A549 (cell line): ENCODE data around the gene ABCD2. TPM values are rescaled to one million over a fixed set of nuclear protein-coding genes. Genes with fewer than 3 reads are reported as not detected.

Experiments used
- ATAC-seq, 2 experiments: fragments of 200-7000 bp in 1 of 2; fragments of >200 bp in 1 of 2; cut with Nextera tagmentation in 1 of 2; cut with Tn5 transposase in 1 of 2; 3 replicates each; pipeline versions ENCODE4 v1.8.0 to v1.9.1; 2018 to 2020; ENCODE audit warnings: mild to moderate bottlenecking in 1 of 2, moderate library complexity in 1 of 2
- CTCF ChIA-PET: fragments of 300-600 bp; sonication (Branson Sonifier 250); formaldehyde crosslinking; extraction: SDS; loops from one replicate; lab custom pipeline; 2021; ENCODE audit warnings: antibody characterized with exemption, inconsistent platforms; lab: Yijun Ruan, JAX
- POLR2A ChIA-PET: fragments of 350-600 bp; formaldehyde crosslinking; extraction: SDS; loops from one replicate; lab custom pipeline; 2021; ENCODE audit warnings: antibody characterized with exemption, inconsistent platforms; lab: Yijun Ruan, JAX
- DNase-seq, 2 experiments: peaks; one replicate each; pipeline versions ENCODE4 v3.0.0 to v3.0.0-alpha.2; 2011 to 2016; ENCODE audit warnings: low read depth in 1 of 2, low spot score in 1 of 2
- FAIRE-seq: peaks from 2 replicates; lab custom pipeline; 2011; peaks lifted over from hg19 to GRCh38; lab: Jason Lieb, UNC
- H3K27ac ChIP-seq, 2 experiments: fragments of >200 bp; sonication (Bioruptor Twin); formaldehyde crosslinking; 3 replicates each; pipeline ENCODE4 v1.5.1; 2016 to 2017
- H3K4me1 ChIP-seq: fragments of >200 bp; sonication (Bioruptor Twin); formaldehyde crosslinking; 3 replicates; pipeline ENCODE4 v1.6.1; 2016
- H3K4me2 ChIP-seq: fragments of >200 bp; sonication (Bioruptor Twin); formaldehyde crosslinking; 3 replicates; pipeline ENCODE4 v1.6.1; 2016
- H3K4me3 ChIP-seq: fragments of >200 bp; sonication (Bioruptor Twin); formaldehyde crosslinking; 3 replicates; pipeline ENCODE4 v1.5.1; 2016
- H3K9me3 ChIP-seq: fragments of >200 bp; sonication (Bioruptor Twin); formaldehyde crosslinking; 3 replicates; pipeline ENCODE4 v1.6.1; 2016
- BHLHE40 ChIP-seq: IDR thresholded peaks from 2 replicates; pipeline ENCODE4 v1.6.1; 2012; ENCODE audit warnings: low read depth, low read length, inconsistent platforms
- CBX8 ChIP-seq: fragments of 200-600 bp; sonication (generic); IDR thresholded peaks from 2 replicates; pipeline ENCODE4 v1.6.1; 2016
- CEBPB ChIP-seq, 2 experiments: fragments of >200 bp in 1 of 2; sonication (Bioruptor Twin) in 1 of 2; formaldehyde crosslinking in 1 of 2; IDR thresholded peaks; 2 replicates each; pipeline ENCODE4 v1.6.1; 2012 to 2016
- CHD2 ChIP-seq: fragments of 150-350 bp; IDR thresholded peaks from 2 replicates; pipeline ENCODE4 v1.6.1; 2014; ENCODE audit warnings: low read length; ENCODE audit not compliant: partially characterized antibody
- EHF ChIP-seq: fragments of 250-450 bp; sonication (Bioruptor Pico); IDR thresholded peaks from 2 replicates; pipeline ENCODE4 v1.5.0; 2020; ENCODE audit warnings: mild to moderate bottlenecking
- EHMT2 ChIP-seq: fragments of 200-600 bp; sonication (generic); IDR thresholded peaks from 2 replicates; pipeline ENCODE4 v1.6.1; 2016; ENCODE audit warnings: antibody characterized with exemption, low read depth, mild to moderate bottlenecking, moderate library complexity
- FOSB ChIP-seq: fragments of 250-450 bp; sonication (Bioruptor Pico); IDR thresholded peaks from 2 replicates; pipeline ENCODE4 v1.5.0; 2020; ENCODE audit warnings: mild to moderate bottlenecking, moderate library complexity
- FOSL2 ChIP-seq, 2 experiments: fragments of 450-650 bp in 1 of 2; fragments of >200 bp in 1 of 2; sonication (Bioruptor Twin) in 1 of 2; formaldehyde crosslinking; IDR thresholded peaks; 2 replicates each; pipeline versions ENCODE4 v1.5.0 to v1.6.1; 2016 to 2020; ENCODE audit warnings: mild to moderate bottlenecking in 1 of 2, moderate library complexity in 1 of 2
- FOXS1 ChIP-seq: fragments of 250-450 bp; sonication (Bioruptor Pico); IDR thresholded peaks from 2 replicates; pipeline ENCODE4 v1.5.0; 2020; ENCODE audit warnings: mild to moderate bottlenecking, moderate library complexity
- JUN ChIP-seq, 2 experiments: fragments of >200 bp; sonication (Bioruptor Twin); formaldehyde crosslinking; IDR thresholded peaks; 2 replicates in 1 of 2; 3 replicates in 1 of 2; pipeline ENCODE4 v1.6.1; 2016 to 2017
- MAZ ChIP-seq: fragments of 150-350 bp; IDR thresholded peaks from 2 replicates; pipeline ENCODE4 v1.6.1; 2014; ENCODE audit warnings: antibody characterized with exemption, low read depth, low read length, borderline replicate concordance
- NFE2L2 ChIP-seq: fragments of 150-350 bp; conservative IDR thresholded peaks from 2 replicates; pipeline ENCODE4 v1.6.1; 2014; ENCODE audit warnings: low read length
- NR3C1 ChIP-seq: fragments of >200 bp; sonication (Bioruptor Twin); formaldehyde crosslinking; IDR thresholded peaks from 3 replicates; pipeline ENCODE4 v1.6.1; 2017
- PHF8 ChIP-seq: fragments of 200-600 bp; sonication (generic); IDR thresholded peaks from 2 replicates; pipeline ENCODE4 v1.6.1; 2016; ENCODE audit warnings: low read depth, mild to moderate bottlenecking, antibody characterized with exemption, moderate library complexity, borderline replicate concordance
- RCOR1 ChIP-seq: fragments of 150-350 bp; IDR thresholded peaks from 2 replicates; pipeline ENCODE4 v1.6.1; 2014; ENCODE audit warnings: antibody characterized with exemption, low read length, low read depth
- RNF2 ChIP-seq: fragments of 200-600 bp; sonication (generic); IDR thresholded peaks from 2 replicates; pipeline ENCODE4 v1.6.1; 2016; ENCODE audit warnings: low read depth, mild to moderate bottlenecking, antibody characterized with exemption, moderate library complexity, borderline replicate concordance
- SMC3 ChIP-seq: fragments of >200 bp; sonication (Bioruptor Twin); formaldehyde crosslinking; IDR thresholded peaks from 3 replicates; pipeline ENCODE4 v1.6.1; 2018; ENCODE audit warnings: inconsistent platforms
- TFCP2L1 ChIP-seq: fragments of 250-450 bp; sonication (Bioruptor Pico); IDR thresholded peaks from 2 replicates; pipeline ENCODE4 v1.5.0; 2021; ENCODE audit warnings: mild to moderate bottlenecking
- ZC3H11A ChIP-seq: fragments of 450-650 bp; IDR thresholded peaks from 2 replicates; pipeline ENCODE4 v1.6.1; 2014; ENCODE audit warnings: antibody characterized with exemption, mild to moderate bottlenecking
- ZNF302 ChIP-seq: fragments of 250-450 bp; sonication (Bioruptor Pico); IDR thresholded peaks from 2 replicates; pipeline ENCODE4 v1.9.0; 2021; ENCODE audit warnings: inconsistent platforms, mild to moderate bottlenecking, moderate library complexity
- ZSCAN20 ChIP-seq: fragments of 250-450 bp; sonication (Bioruptor Pico); IDR thresholded peaks from 2 replicates; pipeline ENCODE4 v1.8.0; 2022; ENCODE audit warnings: mild to moderate bottlenecking, moderate library complexity
- WGBS: methylation state at CpG from one replicate; pipeline ENCODE4 v1.1.6; 2017; ENCODE audit errors: missing lambda C conversion rate; 5-methylcytosine and 5-hydroxymethylcytosine counted together
- polyA plus RNA-seq, 4 experiments: library from polyadenylated mRNA; depleted of rRNA in 3 of 4; stranded (reverse); fragments of >200 nt; fragmentation: RNase III in 1 of 4; extraction: RNeasy Plus Mini Kit Qiagen cat#74134 plus additional on column Dnase treatment in 1 of 4; gene quantifications; 2 replicates in 3 of 4; 3 replicates in 1 of 4; pipeline ENCODE4 v1.2.3, GENCODE V29; 2011 to 2017
- TF ChIP-seq, protein P1 (sequence below): IDR thresholded peaks from 2 replicates; pipeline ENCODE4 v1.6.1; 2012
- TF ChIP-seq, protein P2 (sequence below): fragments of 150-350 bp; IDR thresholded peaks from 2 replicates; pipeline ENCODE4 v1.6.1; 2014; ENCODE audit warnings: low read depth, mild to moderate bottlenecking, low read length
- TF ChIP-seq, protein P3 (sequence below): IDR thresholded peaks from 2 replicates; pipeline ENCODE4 v1.6.1; 2012; ENCODE audit warnings: low read depth, borderline replicate concordance
- TF ChIP-seq, protein P4 (sequence below): IDR thresholded peaks from 2 replicates; pipeline ENCODE4 v1.6.1; 2012
- TF ChIP-seq, protein P5 (sequence below): fragments of 200-600 bp; sonication (generic); IDR thresholded peaks from 2 replicates; pipeline ENCODE4 v1.6.1; 2016; ENCODE audit warnings: antibody characterized with exemption, mild to moderate bottlenecking, moderate library complexity

The ABCD2 gene
- polyA plus RNA-seq, 2 of the 4 experiments (the other 2 are of a cell fraction), result 0.01 TPM; not detected in 1

DNA sequence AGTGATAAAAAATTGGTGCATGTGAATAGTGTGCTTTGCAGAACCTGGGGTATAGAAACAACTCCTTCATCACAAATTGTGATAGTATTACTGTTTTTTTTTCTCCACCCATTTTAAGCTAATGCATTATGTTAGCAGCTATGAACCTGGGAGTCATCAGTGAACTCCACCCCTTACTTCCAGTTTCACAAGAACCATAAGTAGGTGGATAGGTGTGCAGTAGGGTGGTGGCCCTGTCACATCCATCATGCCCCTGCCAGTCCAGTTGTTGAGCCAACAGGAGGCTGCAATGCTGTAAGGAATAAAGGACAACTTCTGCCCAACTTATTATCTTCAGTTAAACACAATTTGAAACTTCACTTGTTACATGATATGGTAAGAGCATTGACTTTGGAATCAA is 85.7 kb downstream of the ABCD2 start:
- no peak for FAIRE-seq
- CTCF ChIA-PET, result no interaction called here
- ATAC-seq, result no peak

DNA sequence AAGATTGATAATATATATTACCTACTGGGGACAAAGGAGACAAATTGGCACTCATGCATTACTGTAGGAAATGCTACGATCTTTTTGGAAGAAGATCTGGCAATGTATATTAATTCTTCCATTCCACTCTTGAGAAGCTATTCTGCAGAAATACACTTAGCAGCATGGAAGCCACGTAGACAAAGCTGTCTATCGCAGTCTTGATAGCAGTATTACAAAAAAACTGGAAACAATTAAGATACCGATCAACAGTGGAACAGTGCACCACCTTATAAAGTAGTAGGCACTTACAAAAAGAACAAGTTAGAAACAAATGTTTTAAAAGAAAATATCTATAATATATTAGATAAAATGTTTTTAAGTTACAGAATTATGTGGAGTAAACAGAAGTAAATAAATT is 87.2 kb downstream of the ABCD2 start:
- Histone ChIP-seq H3K9me3 (no peaks in the 10 kb centered on the region), H3K4me3 (no peak overlapping the region), H3K4me1 (no peaks in the 10 kb centered on the region), H3K27ac (no peak overlapping the region), H3K4me2 (no peak overlapping the region)
- FAIRE-seq, result no peak
- POLR2A ChIA-PET, result no interaction called here
- CTCF ChIA-PET, result no interaction called here
- WGBS, result 71% methylated on average over 4 of the region's 4 CpGs
- DNase-seq, result no peak
- no peak for ATAC-seq
- TF ChIP-seq, protein P1, sequence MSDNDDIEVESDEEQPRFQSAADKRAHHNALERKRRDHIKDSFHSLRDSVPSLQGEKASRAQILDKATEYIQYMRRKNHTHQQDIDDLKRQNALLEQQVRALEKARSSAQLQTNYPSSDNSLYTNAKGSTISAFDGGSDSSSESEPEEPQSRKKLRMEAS, result no peak
- TF ChIP-seq CEBPB (IDR thresholded peaks at IDR 0.05) (no peak), BHLHE40 (no peak), ZSCAN20 (CRISPR knock-in tag) (no peak), SMC3 (no peak), MAZ (no peak), EHMT2 (no peak), FOXS1 (CRISPR knock-in tag) (no peak), TFCP2L1 (CRISPR knock-in tag) (no peak), RCOR1 (no peak), JUN (IDR thresholded peaks at IDR 0.05) (no peak), EHF (CRISPR knock-in tag) (no peak), NR3C1 (no peak), RNF2 (no peak), ZC3H11A (no peak)
- TF ChIP-seq, protein P2, sequence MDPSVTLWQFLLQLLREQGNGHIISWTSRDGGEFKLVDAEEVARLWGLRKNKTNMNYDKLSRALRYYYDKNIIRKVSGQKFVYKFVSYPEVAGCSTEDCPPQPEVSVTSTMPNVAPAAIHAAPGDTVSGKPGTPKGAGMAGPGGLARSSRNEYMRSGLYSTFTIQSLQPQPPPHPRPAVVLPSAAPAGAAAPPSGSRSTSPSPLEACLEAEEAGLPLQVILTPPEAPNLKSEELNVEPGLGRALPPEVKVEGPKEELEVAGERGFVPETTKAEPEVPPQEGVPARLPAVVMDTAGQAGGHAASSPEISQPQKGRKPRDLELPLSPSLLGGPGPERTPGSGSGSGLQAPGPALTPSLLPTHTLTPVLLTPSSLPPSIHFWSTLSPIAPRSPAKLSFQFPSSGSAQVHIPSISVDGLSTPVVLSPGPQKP, result no peak
- TF ChIP-seq, all 56 proteins: peak for 0

More for the DNA sequence above, 85.7 kb downstream of the ABCD2 start:
- DNase-seq, result no peak
- Histone ChIP-seq H3K4me3 (no peak overlapping the region), H3K4me1 (no peaks in the 10 kb centered on the region), H3K27ac (no peak overlapping the region), H3K9me3 (no peaks in the 10 kb centered on the region), H3K4me2 (no peak overlapping the region)
- POLR2A ChIA-PET, result no interaction called here
- no peak for TF ChIP-seq TFCP2L1 (CRISPR knock-in tag)
- TF ChIP-seq PHF8, result no peak

DNA sequence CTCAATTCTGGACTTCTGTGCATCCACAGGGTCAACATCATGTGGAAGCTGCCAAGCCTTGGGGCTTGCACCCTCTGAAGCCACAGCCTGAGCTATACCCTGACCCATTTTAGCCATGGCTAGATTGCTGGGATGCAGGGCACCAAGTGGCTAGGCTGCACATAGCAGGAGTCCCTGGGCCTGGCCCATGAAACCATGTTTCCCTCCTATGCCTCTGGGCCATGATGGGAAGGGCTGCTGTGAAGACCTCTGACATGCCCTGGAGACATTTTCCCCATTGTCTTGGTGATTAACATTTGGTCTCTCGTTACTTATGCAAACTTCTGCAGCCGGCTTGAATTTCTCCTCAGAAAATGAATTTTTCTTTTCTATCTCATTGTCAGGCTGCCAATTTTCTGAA is 92.6 kb downstream of the ABCD2 start:
- FAIRE-seq, result no peak
- TF ChIP-seq CEBPB (IDR thresholded peaks at IDR 0.05) (no peak), NR3C1 (no peak), ZNF302 (CRISPR knock-in tag) (no peak), PHF8 (no peak), FOSL2 (IDR thresholded peaks at IDR 0.05) (no peak), FOSL2 (CRISPR knock-in tag; IDR thresholded peaks at IDR 0.05) (no peak), NFE2L2 (no peak), FOSB (CRISPR knock-in tag) (no peak), CHD2 (no peak), CBX8 (no peak), RCOR1 (no peak)
- TF ChIP-seq, protein P1, result no peak
- TF ChIP-seq, protein P2, result no peak
- TF ChIP-seq, protein P3, sequence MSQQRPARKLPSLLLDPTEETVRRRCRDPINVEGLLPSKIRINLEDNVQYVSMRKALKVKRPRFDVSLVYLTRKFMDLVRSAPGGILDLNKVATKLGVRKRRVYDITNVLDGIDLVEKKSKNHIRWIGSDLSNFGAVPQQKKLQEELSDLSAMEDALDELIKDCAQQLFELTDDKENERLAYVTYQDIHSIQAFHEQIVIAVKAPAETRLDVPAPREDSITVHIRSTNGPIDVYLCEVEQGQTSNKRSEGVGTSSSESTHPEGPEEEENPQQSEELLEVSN, result no peak
- TF ChIP-seq, protein P4, sequence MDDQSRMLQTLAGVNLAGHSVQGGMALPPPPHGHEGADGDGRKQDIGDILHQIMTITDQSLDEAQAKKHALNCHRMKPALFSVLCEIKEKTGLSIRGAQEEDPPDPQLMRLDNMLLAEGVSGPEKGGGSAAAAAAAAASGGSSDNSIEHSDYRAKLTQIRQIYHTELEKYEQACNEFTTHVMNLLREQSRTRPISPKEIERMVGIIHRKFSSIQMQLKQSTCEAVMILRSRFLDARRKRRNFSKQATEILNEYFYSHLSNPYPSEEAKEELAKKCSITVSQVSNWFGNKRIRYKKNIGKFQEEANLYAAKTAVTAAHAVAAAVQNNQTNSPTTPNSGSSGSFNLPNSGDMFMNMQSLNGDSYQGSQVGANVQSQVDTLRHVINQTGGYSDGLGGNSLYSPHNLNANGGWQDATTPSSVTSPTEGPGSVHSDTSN, result no peak
- TF ChIP-seq, protein P5, sequence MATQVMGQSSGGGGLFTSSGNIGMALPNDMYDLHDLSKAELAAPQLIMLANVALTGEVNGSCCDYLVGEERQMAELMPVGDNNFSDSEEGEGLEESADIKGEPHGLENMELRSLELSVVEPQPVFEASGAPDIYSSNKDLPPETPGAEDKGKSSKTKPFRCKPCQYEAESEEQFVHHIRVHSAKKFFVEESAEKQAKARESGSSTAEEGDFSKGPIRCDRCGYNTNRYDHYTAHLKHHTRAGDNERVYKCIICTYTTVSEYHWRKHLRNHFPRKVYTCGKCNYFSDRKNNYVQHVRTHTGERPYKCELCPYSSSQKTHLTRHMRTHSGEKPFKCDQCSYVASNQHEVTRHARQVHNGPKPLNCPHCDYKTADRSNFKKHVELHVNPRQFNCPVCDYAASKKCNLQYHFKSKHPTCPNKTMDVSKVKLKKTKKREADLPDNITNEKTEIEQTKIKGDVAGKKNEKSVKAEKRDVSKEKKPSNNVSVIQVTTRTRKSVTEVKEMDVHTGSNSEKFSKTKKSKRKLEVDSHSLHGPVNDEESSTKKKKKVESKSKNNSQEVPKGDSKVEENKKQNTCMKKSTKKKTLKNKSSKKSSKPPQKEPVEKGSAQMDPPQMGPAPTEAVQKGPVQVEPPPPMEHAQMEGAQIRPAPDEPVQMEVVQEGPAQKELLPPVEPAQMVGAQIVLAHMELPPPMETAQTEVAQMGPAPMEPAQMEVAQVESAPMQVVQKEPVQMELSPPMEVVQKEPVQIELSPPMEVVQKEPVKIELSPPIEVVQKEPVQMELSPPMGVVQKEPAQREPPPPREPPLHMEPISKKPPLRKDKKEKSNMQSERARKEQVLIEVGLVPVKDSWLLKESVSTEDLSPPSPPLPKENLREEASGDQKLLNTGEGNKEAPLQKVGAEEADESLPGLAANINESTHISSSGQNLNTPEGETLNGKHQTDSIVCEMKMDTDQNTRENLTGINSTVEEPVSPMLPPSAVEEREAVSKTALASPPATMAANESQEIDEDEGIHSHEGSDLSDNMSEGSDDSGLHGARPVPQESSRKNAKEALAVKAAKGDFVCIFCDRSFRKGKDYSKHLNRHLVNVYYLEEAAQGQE, result no peak
- H3K9me3 ChIP-seq, result no peaks in the 10 kb centered on the region
- no peak overlapping the region for H3K4me3 ChIP-seq
- no peaks in the 10 kb centered on the region for H3K4me1 ChIP-seq
- POLR2A ChIA-PET, result no interaction called here
- CTCF ChIA-PET, result no interaction called here
- ATAC-seq, result no peak
- no peak overlapping the region for H3K4me2 ChIP-seq
- DNase-seq, result no peak
- H3K27ac ChIP-seq, result no peak overlapping the region
- WGBS, result 61% methylated on average over 2 of the region's 2 CpGs
